ENCODE measurements around the gene PTPRK. TPM values are rescaled to one million over a fixed set of nuclear protein-coding genes. Genes with fewer than 3 reads are reported as not detected.

Gene PTPRK
- total and polyA plus RNA-seq, 2 experiments from 2014 or later: 26.9 to 56.4 TPM

- TF ChIP-seq, protein P1, sequence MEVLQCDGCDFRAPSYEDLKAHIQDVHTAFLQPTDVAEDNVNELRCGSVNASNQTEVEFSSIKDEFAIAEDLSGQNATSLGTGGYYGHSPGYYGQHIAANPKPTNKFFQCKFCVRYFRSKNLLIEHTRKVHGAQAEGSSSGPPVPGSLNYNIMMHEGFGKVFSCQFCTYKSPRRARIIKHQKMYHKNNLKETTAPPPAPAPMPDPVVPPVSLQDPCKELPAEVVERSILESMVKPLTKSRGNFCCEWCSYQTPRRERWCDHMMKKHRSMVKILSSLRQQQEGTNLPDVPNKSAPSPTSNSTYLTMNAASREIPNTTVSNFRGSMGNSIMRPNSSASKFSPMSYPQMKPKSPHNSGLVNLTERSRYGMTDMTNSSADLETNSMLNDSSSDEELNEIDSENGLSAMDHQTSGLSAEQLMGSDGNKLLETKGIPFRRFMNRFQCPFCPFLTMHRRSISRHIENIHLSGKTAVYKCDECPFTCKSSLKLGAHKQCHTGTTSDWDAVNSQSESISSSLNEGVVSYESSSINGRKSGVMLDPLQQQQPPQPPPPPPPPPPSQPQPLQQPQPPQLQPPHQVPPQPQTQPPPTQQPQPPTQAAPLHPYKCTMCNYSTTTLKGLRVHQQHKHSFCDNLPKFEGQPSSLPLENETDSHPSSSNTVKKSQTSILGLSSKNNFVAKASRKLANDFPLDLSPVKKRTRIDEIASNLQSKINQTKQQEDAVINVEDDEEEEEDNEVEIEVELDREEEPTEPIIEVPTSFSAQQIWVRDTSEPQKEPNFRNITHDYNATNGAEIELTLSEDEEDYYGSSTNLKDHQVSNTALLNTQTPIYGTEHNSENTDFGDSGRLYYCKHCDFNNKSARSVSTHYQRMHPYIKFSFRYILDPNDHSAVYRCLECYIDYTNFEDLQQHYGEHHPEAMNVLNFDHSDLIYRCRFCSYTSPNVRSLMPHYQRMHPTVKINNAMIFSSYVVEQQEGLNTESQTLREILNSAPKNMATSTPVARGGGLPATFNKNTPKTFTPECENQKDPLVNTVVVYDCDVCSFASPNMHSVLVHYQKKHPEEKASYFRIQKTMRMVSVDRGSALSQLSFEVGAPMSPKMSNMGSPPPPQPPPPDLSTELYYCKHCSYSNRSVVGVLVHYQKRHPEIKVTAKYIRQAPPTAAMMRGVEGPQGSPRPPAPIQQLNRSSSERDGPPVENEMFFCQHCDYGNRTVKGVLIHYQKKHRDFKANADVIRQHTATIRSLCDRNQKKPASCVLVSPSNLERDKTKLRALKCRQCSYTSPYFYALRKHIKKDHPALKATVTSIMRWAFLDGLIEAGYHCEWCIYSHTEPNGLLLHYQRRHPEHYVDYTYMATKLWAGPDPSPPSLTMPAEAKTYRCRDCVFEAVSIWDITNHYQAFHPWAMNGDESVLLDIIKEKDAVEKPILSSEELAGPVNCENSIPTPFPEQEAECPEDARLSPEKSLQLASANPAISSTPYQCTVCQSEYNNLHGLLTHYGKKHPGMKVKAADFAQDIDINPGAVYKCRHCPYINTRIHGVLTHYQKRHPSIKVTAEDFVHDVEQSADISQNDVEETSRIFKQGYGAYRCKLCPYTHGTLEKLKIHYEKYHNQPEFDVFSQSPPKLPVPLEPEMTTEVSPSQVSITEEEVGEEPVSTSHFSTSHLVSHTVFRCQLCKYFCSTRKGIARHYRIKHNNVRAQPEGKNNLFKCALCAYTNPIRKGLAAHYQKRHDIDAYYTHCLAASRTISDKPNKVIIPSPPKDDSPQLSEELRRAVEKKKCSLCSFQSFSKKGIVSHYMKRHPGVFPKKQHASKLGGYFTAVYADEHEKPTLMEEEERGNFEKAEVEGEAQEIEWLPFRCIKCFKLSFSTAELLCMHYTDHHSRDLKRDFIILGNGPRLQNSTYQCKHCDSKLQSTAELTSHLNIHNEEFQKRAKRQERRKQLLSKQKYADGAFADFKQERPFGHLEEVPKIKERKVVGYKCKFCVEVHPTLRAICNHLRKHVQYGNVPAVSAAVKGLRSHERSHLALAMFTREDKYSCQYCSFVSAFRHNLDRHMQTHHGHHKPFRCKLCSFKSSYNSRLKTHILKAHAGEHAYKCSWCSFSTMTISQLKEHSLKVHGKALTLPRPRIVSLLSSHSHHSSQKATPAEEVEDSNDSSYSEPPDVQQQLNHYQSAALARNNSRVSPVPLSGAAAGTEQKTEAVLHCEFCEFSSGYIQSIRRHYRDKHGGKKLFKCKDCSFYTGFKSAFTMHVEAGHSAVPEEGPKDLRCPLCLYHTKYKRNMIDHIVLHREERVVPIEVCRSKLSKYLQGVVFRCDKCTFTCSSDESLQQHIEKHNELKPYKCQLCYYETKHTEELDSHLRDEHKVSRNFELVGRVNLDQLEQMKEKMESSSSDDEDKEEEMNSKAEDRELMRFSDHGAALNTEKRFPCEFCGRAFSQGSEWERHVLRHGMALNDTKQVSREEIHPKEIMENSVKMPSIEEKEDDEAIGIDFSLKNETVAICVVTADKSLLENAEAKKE (CRISPR knock-in tag; IDR thresholded peaks at IDR 0.05): no peak
- TF ChIP-seq ETS1 (IDR thresholded peaks at IDR 0.05) (no peak), ZNF114 (CRISPR knock-in tag; IDR thresholded peaks at IDR 0.05) (no peak), JUNB (IDR thresholded peaks at IDR 0.05; ENCODE audit: unreplicated experiment) (no peak)
These were observed 8.9 kb downstream of the PTPRK start (continued) for GRCh38 chr6:128511506-128511905.

- Histone ChIP-seq H3K27me3 (ENCODE audit: insufficient read depth) (no peaks in the 10 kb centered on the region), H3K36me3 (ENCODE audit: insufficient read depth) (no peaks in the 10 kb centered on the region), H4K20me1 (replicated peaks; ENCODE audit: insufficient read depth) (peaks cover 22% of the 10 kb centered on the region), H3F3A (replicated peaks; ENCODE audit: low read depth) (no peaks in the 10 kb centered on the region), H3K9me2 (ENCODE audit: insufficient read depth) (no peaks in the 10 kb centered on the region), H3K4me3 (no peak overlapping the region), H3K27ac (ENCODE audit: low read depth) (no peak overlapping the region), H3K4me2 (no peak overlapping the region), H3K79me2 (replicated peaks; ENCODE audit: insufficient read depth) (peaks cover 99% of the 10 kb centered on the region), H2AFZ (no peak overlapping the region), H3K4me1 (ENCODE audit: insufficient read depth) (peaks cover 33% of the 10 kb centered on the region)
- Mint-ChIP-seq H3K4me3 (no peak overlapping the region), H3K4me1 (peaks cover 37% of the 10 kb centered on the region), H3K36me3 (ENCODE audit: low read depth) (no peaks in the 10 kb centered on the region), H3K9me3 (no peaks in the 10 kb centered on the region), H3K27me3 (ENCODE audit: insufficient read depth, low read depth, poor library complexity) (no peaks in the 10 kb centered on the region), H3K27ac (no peak overlapping the region)
- no peak for ATAC-seq
- DNase-seq (ENCODE audit: low spot score): no peak
- TF ChIP-seq ZNF114 (CRISPR knock-in tag; IDR thresholded peaks at IDR 0.05): no peak
- TF ChIP-seq, protein P1 (CRISPR knock-in tag; IDR thresholded peaks at IDR 0.05): no peak
- no peak for TF ChIP-seq CTCF (conservative IDR thresholded peaks at IDR 0.05; ENCODE audit: low read depth in 2 of 2)
- no peak for TF ChIP-seq STAT1 (IDR thresholded peaks at IDR 0.05; ENCODE audit: unreplicated experiment)
- no peak for TF ChIP-seq POLR2AphosphoS5 (IDR thresholded peaks at IDR 0.05; ENCODE audit: low read depth)
These were observed 10.7 kb downstream of the PTPRK start for GRCh38 chr6:128509709-128510108.
